ENCODE measurements around the gene SMTN. TPM values are rescaled to one million over a fixed set of nuclear protein-coding genes. Genes with fewer than 3 reads are reported as not detected.

Gene SMTN
- total RNA-seq, 2 experiments from 2014 or later: 39.9 to 45.8 TPM

- peak overlapping the region; percentile 91 for H3K4me3 Mint-ChIP-seq
- H3K9me3 Mint-ChIP-seq: no peaks in the 10 kb centered on the region
- no peaks in the 10 kb centered on the region for H3K36me3 Mint-ChIP-seq
- H3K27ac Mint-ChIP-seq: peak overlapping the region; percentile 85
- POLR2A ChIA-PET: interaction anchor here (0.6 to 8.3 kb wide), 6 partner anchors 14 to 139 kb away, joined by 3 to 62 read pairs (median 4); partner anchors contain the start of genes MORC2, SELENOM and TUG1
- H3K27me3 Mint-ChIP-seq: no peaks in the 10 kb centered on the region
- ATAC-seq (ENCODE audit: low read depth) (no peak), DNase-seq (no peak)
- H3K4me1 Mint-ChIP-seq: peaks cover 30% of the 10 kb centered on the region
These were observed 812 bp upstream of the SMTN start for GRCh38 chr22:31080164-31080847.

GRCh38 chr22:31081963-31082605 lies 966 bp downstream of the SMTN start:
- Mint-ChIP-seq H3K36me3 (no peaks in the 10 kb centered on the region), H3K4me3 (peak overlapping the region; percentile 91), H3K4me1 (peaks cover 31% of the 10 kb centered on the region), H3K27ac (peak overlapping the region; percentile 85), H3K27me3 (no peaks in the 10 kb centered on the region), H3K9me3 (no peaks in the 10 kb centered on the region)
- ATAC-seq (ENCODE audit: low read depth): no peak
- DNase-seq: no peak
- POLR2A ChIA-PET: interaction anchor here (1.3 to 8.3 kb wide), 4 partner anchors 113 to 319 kb away, joined by 5 to 62 read pairs (median 15); partner anchors contain the start of genes MORC2 and TUG1

- Mint-ChIP-seq H3K9me3 (no peaks in the 10 kb centered on the region), H3K27ac (peak overlapping the region; percentile 85), H3K36me3 (no peaks in the 10 kb centered on the region), H3K27me3 (no peaks in the 10 kb centered on the region), H3K4me1 (peaks cover 31% of the 10 kb centered on the region), H3K4me3 (peak overlapping the region; percentile 91)
- DNase-seq (peak; percentile 68), ATAC-seq (ENCODE audit: low read depth) (no peak)
- POLR2A ChIA-PET: interaction anchor here (0.7 to 8.3 kb wide), 6 partner anchors 114 to 319 kb away, joined by 3 to 62 read pairs (median 9); partner anchors contain the start of genes MORC2, PIK3IP1 and TUG1
These were observed 1.7 kb downstream of the SMTN start for GRCh38 chr22:31082606-31083376.

- no peak for ATAC-seq (ENCODE audit: low read depth)
- Mint-ChIP-seq H3K36me3 (no peaks in the 10 kb centered on the region), H3K9me3 (no peaks in the 10 kb centered on the region), H3K27me3 (no peaks in the 10 kb centered on the region), H3K4me3 (peak overlapping the region; percentile 95), H3K27ac (no peak overlapping the region), H3K4me1 (peaks cover 31% of the 10 kb centered on the region)
- POLR2A ChIA-PET: interaction anchor here (0.7 to 8.3 kb wide), 5 partner anchors 115 to 209 kb away, joined by 3 to 62 read pairs (median 5); partner anchors contain the start of genes MORC2, PIK3IP1 and TUG1
- no peak for DNase-seq
These were observed 2.3 kb downstream of the SMTN start for GRCh38 chr22:31083377-31083768.

GRCh38 chr22:31083923-31084810 lies 3.0 kb downstream of the SMTN start:
- DNase-seq: peak; percentile 57
- Mint-ChIP-seq H3K27ac (peak overlapping the region; percentile 84), H3K9me3 (no peaks in the 10 kb centered on the region), H3K36me3 (no peaks in the 10 kb centered on the region), H3K4me1 (peaks cover 31% of the 10 kb centered on the region), H3K4me3 (peak overlapping the region; percentile 95), H3K27me3 (no peaks in the 10 kb centered on the region)
- POLR2A ChIA-PET: interaction anchor here (1.1 to 8.3 kb wide), 8 partner anchors 10 to 449 kb away, joined by 3 to 62 read pairs (median 7); partner anchors contain the start of genes MORC2, SLC35E4 and TUG1
- peak; percentile 0 for ATAC-seq (ENCODE audit: low read depth)

- peak overlapping the region; percentile 84 for H3K27ac Mint-ChIP-seq
- no peaks in the 10 kb centered on the region for H3K36me3 Mint-ChIP-seq
- H3K27me3 Mint-ChIP-seq: no peaks in the 10 kb centered on the region
- H3K4me1 Mint-ChIP-seq: peaks cover 31% of the 10 kb centered on the region
- ATAC-seq (ENCODE audit: low read depth) (peak; percentile 84), DNase-seq (peak; percentile 92)
- peak overlapping the region; percentile 95 for H3K4me3 Mint-ChIP-seq
- H3K9me3 Mint-ChIP-seq: no peaks in the 10 kb centered on the region
- POLR2A ChIA-PET: interaction anchor here (1.0 to 8.3 kb wide), 9 partner anchors 9 to 450 kb away, joined by 3 to 62 read pairs (median 6); partner anchors contain the start of genes MORC2, SLC35E4 and TUG1
These were observed 3.8 kb downstream of the SMTN start for GRCh38 chr22:31084811-31085492.

- no peaks in the 10 kb centered on the region for H3K27me3 Mint-ChIP-seq
- H3K36me3 Mint-ChIP-seq: no peaks in the 10 kb centered on the region
- no peak for DNase-seq
- peak overlapping the region; percentile 82 for H3K27ac Mint-ChIP-seq
- H3K4me1 Mint-ChIP-seq: peaks cover 28% of the 10 kb centered on the region
- peak overlapping the region; percentile 95 for H3K4me3 Mint-ChIP-seq
- POLR2A ChIA-PET: interaction anchor here (1.0 to 8.3 kb wide), 8 partner anchors 9 to 450 kb away, joined by 3 to 62 read pairs (median 7); partner anchors contain the start of genes MORC2, SLC35E4 and TUG1
- no peaks in the 10 kb centered on the region for H3K9me3 Mint-ChIP-seq
- ATAC-seq (ENCODE audit: low read depth): no peak
These were observed 4.3 kb downstream of the SMTN start for GRCh38 chr22:31085493-31085824.

GRCh38 chr22:31085928-31086327 lies 4.8 kb downstream of the SMTN start:
- Mint-ChIP-seq H3K4me3 (no peak overlapping the region), H3K4me1 (peaks cover 25% of the 10 kb centered on the region), H3K36me3 (no peaks in the 10 kb centered on the region), H3K27ac (peak overlapping the region; percentile 82), H3K9me3 (no peaks in the 10 kb centered on the region), H3K27me3 (no peaks in the 10 kb centered on the region)
- POLR2A ChIA-PET: interaction anchor here (8.3 kb wide), 1 partner anchor 117 kb away, joined by 62 read pairs; the partner anchor contains the start of genes MORC2 and TUG1
- ATAC-seq (ENCODE audit: low read depth): no peak
- no peak for DNase-seq

GRCh38 chr22:31086703-31087330 lies 5.7 kb downstream of the SMTN start:
- Mint-ChIP-seq H3K9me3 (no peaks in the 10 kb centered on the region), H3K27me3 (no peaks in the 10 kb centered on the region), H3K27ac (no peak overlapping the region), H3K36me3 (no peaks in the 10 kb centered on the region), H3K4me1 (peaks cover 21% of the 10 kb centered on the region), H3K4me3 (no peak overlapping the region)
- DNase-seq (no peak), ATAC-seq (ENCODE audit: low read depth) (no peak)
- POLR2A ChIA-PET: interaction anchor here (8.3 kb wide), 1 partner anchor 118 kb away, joined by 62 read pairs; the partner anchor contains the start of genes MORC2 and TUG1

GRCh38 chr22:31087744-31088215 lies 6.7 kb downstream of the SMTN start:
- POLR2A ChIA-PET: no interaction called here
- H3K4me1 Mint-ChIP-seq: peaks cover 13% of the 10 kb centered on the region
- no peaks in the 10 kb centered on the region for H3K9me3 Mint-ChIP-seq
- no peaks in the 10 kb centered on the region for H3K27me3 Mint-ChIP-seq
- DNase-seq: no peak
- no peak overlapping the region for H3K27ac Mint-ChIP-seq
- ATAC-seq (ENCODE audit: low read depth): no peak
- H3K4me3 Mint-ChIP-seq: no peak overlapping the region
- H3K36me3 Mint-ChIP-seq: no peaks in the 10 kb centered on the region

- H3K27ac Mint-ChIP-seq: no peak overlapping the region
- no peaks in the 10 kb centered on the region for H3K27me3 Mint-ChIP-seq
These were observed 7.3 kb downstream of the SMTN start for GRCh38 chr22:31088233-31088986.

More at GRCh38 chr22:31088233-31088986, 7.3 kb downstream of the SMTN start:
- POLR2A ChIA-PET: no interaction called here
- DNase-seq: no peak
- Mint-ChIP-seq H3K4me3 (no peak overlapping the region), H3K4me1 (peaks cover 10% of the 10 kb centered on the region), H3K9me3 (no peaks in the 10 kb centered on the region), H3K36me3 (no peaks in the 10 kb centered on the region)
- no peak for ATAC-seq (ENCODE audit: low read depth)

All from activated naive CD8-positive, alpha-beta T cell treated with anti-CD3 and anti-CD28 coated beads, Interleukin-2, amount 10 ng/mL, durations not matched to agents 7 days and 5 days (primary cell).